ENCODE measurements around the gene SCARB1.

SCARB1 gene

GRCh38 chr12:124874188-124874587 is 10.5 kb upstream of the SCARB1 start:
- Histone ChIP-seq H3K79me2 (ENCODE audit: control insufficient read depth, insufficient read depth, low read length) (no peaks in the 10 kb centered on the region), H3K9ac (ENCODE audit: low read length) (no peak overlapping the region), H3K27me3 (ENCODE audit: insufficient read depth, low read length, poor library complexity) (no peaks in the 10 kb centered on the region), H3K36me3 (ENCODE audit: control insufficient read depth, insufficient read depth, low read length) (no peaks in the 10 kb centered on the region), H2BK15ac (replicated peaks; ENCODE audit: low read depth) (no peak overlapping the region), H2BK5ac (ENCODE audit: low read length) (no peak overlapping the region), H3K4me2 (ENCODE audit: low read length) (no peak overlapping the region), H3K27ac (ENCODE audit: low read depth, low read length) (no peak overlapping the region), H3K4ac (ENCODE audit: low read depth, low read length) (no peak overlapping the region), H3K4me3 (ENCODE audit: low read length) (no peak overlapping the region), H3K18ac (ENCODE audit: low read length) (no peak overlapping the region), H3K23ac (ENCODE audit: low read length) (no peak overlapping the region), H2BK120ac (ENCODE audit: low read depth, low read length) (no peak overlapping the region), H3K56ac (ENCODE audit: low read length) (no peak overlapping the region), H2AK5ac (ENCODE audit: low read length) (no peak overlapping the region), H4K8ac (ENCODE audit: low read depth, low read length) (no peak overlapping the region), H3K4me1 (ENCODE audit: control insufficient read depth, low read depth, low read length) (no peaks in the 10 kb centered on the region), H3K79me1 (ENCODE audit: low read length) (no peaks in the 10 kb centered on the region), H4K5ac (ENCODE audit: low read length) (no peak overlapping the region)
- WGBS (ENCODE audit: extremely low coverage, insufficient coverage, low lambda C conversion rate): no CpG with 5 or more reads among the region's 4 CpGs
- DNase-seq: no peak

- H2AK5ac ChIP-seq (ENCODE audit: low read length): no peak overlapping the region
- H3K23ac ChIP-seq (ENCODE audit: low read length): no peak overlapping the region
- H3K27ac ChIP-seq (ENCODE audit: low read depth, low read length): no peak overlapping the region
- WGBS (ENCODE audit: extremely low coverage, insufficient coverage, low lambda C conversion rate): no CpG with 5 or more reads among the region's 11 CpGs
- no peak overlapping the region for H3K4me3 ChIP-seq (ENCODE audit: low read length)
- no peak overlapping the region for H3K4me2 ChIP-seq (ENCODE audit: low read length)
- no peak for DNase-seq
- peak overlapping the region; percentile 5 for H3K9ac ChIP-seq (ENCODE audit: low read length)
- no peak overlapping the region for H4K5ac ChIP-seq (ENCODE audit: low read length)
- no peak overlapping the region for H2BK15ac ChIP-seq (replicated peaks; ENCODE audit: low read depth)
- H2BK5ac ChIP-seq (ENCODE audit: low read length): no peak overlapping the region
- no peak overlapping the region for H3K4ac ChIP-seq (ENCODE audit: low read depth, low read length)
- no peaks in the 10 kb centered on the region for H3K79me1 ChIP-seq (ENCODE audit: low read length)
- H3K79me2 ChIP-seq (ENCODE audit: control insufficient read depth, insufficient read depth, low read length): no peaks in the 10 kb centered on the region
- peak overlapping the region; percentile 22 for H3K56ac ChIP-seq (ENCODE audit: low read length)
- no peak overlapping the region for H4K8ac ChIP-seq (ENCODE audit: low read depth, low read length)
- H2BK120ac ChIP-seq (ENCODE audit: low read depth, low read length): no peak overlapping the region
- no peaks in the 10 kb centered on the region for H3K4me1 ChIP-seq (ENCODE audit: control insufficient read depth, low read depth, low read length)
- H3K36me3 ChIP-seq (ENCODE audit: control insufficient read depth, insufficient read depth, low read length): no peaks in the 10 kb centered on the region
- no peak overlapping the region for H3K18ac ChIP-seq (ENCODE audit: low read length)
- no peaks in the 10 kb centered on the region for H3K27me3 ChIP-seq (ENCODE audit: insufficient read depth, low read length, poor library complexity)
These were observed 8.5 kb upstream of the SCARB1 start for GRCh38 chr12:124872068-124872719.

GRCh38 chr12:124871297-124871696 is 7.6 kb upstream of the SCARB1 start:
- WGBS (ENCODE audit: extremely low coverage, insufficient coverage, low lambda C conversion rate): no CpG with 5 or more reads among the region's 4 CpGs
- Histone ChIP-seq H3K36me3 (ENCODE audit: control insufficient read depth, insufficient read depth, low read length) (no peaks in the 10 kb centered on the region), H4K8ac (ENCODE audit: low read depth, low read length) (no peak overlapping the region), H2BK15ac (replicated peaks; ENCODE audit: low read depth) (no peak overlapping the region), H4K5ac (ENCODE audit: low read length) (no peak overlapping the region), H3K79me2 (ENCODE audit: control insufficient read depth, insufficient read depth, low read length) (no peaks in the 10 kb centered on the region), H3K18ac (ENCODE audit: low read length) (no peak overlapping the region), H3K4me3 (ENCODE audit: low read length) (no peak overlapping the region), H3K56ac (ENCODE audit: low read length) (no peak overlapping the region), H2BK5ac (ENCODE audit: low read length) (no peak overlapping the region), H2AK5ac (ENCODE audit: low read length) (no peak overlapping the region), H3K27ac (ENCODE audit: low read depth, low read length) (no peak overlapping the region), H3K23ac (ENCODE audit: low read length) (no peak overlapping the region), H3K79me1 (ENCODE audit: low read length) (no peaks in the 10 kb centered on the region), H3K4me2 (ENCODE audit: low read length) (no peak overlapping the region), H3K4ac (ENCODE audit: low read depth, low read length) (no peak overlapping the region), H3K27me3 (ENCODE audit: insufficient read depth, low read length, poor library complexity) (no peaks in the 10 kb centered on the region), H3K9ac (ENCODE audit: low read length) (no peak overlapping the region), H3K4me1 (ENCODE audit: control insufficient read depth, low read depth, low read length) (no peaks in the 10 kb centered on the region), H2BK120ac (ENCODE audit: low read depth, low read length) (no peak overlapping the region)
- peak; percentile 67 for DNase-seq

GRCh38 chr12:124870515-124870914 is 6.9 kb upstream of the SCARB1 start:
- no peak overlapping the region for H3K18ac ChIP-seq (ENCODE audit: low read length)
- H3K79me1 ChIP-seq (ENCODE audit: low read length): no peaks in the 10 kb centered on the region
- no peak overlapping the region for H2BK120ac ChIP-seq (ENCODE audit: low read depth, low read length)
- no peaks in the 10 kb centered on the region for H3K79me2 ChIP-seq (ENCODE audit: control insufficient read depth, insufficient read depth, low read length)
- no peak overlapping the region for H3K23ac ChIP-seq (ENCODE audit: low read length)
- no peaks in the 10 kb centered on the region for H3K36me3 ChIP-seq (ENCODE audit: control insufficient read depth, insufficient read depth, low read length)
- H2BK5ac ChIP-seq (ENCODE audit: low read length): no peak overlapping the region
- H3K4me1 ChIP-seq (ENCODE audit: control insufficient read depth, low read depth, low read length): no peaks in the 10 kb centered on the region
- DNase-seq: no peak
- H3K4ac ChIP-seq (ENCODE audit: low read depth, low read length): no peak overlapping the region
- H4K5ac ChIP-seq (ENCODE audit: low read length): no peak overlapping the region
- WGBS (ENCODE audit: extremely low coverage, insufficient coverage, low lambda C conversion rate): no CpG with 5 or more reads among the region's 4 CpGs
- no peak overlapping the region for H3K4me2 ChIP-seq (ENCODE audit: low read length)
- H3K56ac ChIP-seq (ENCODE audit: low read length): no peak overlapping the region
- H3K27ac ChIP-seq (ENCODE audit: low read depth, low read length): no peak overlapping the region
- H3K4me3 ChIP-seq (ENCODE audit: low read length): no peak overlapping the region
- H3K27me3 ChIP-seq (ENCODE audit: insufficient read depth, low read length, poor library complexity): no peaks in the 10 kb centered on the region
- no peak overlapping the region for H2BK15ac ChIP-seq (replicated peaks; ENCODE audit: low read depth)
- H2AK5ac ChIP-seq (ENCODE audit: low read length): no peak overlapping the region
- H4K8ac ChIP-seq (ENCODE audit: low read depth, low read length): no peak overlapping the region
- no peak overlapping the region for H3K9ac ChIP-seq (ENCODE audit: low read length)

- peak; percentile 64 for DNase-seq
- H3K4me3 ChIP-seq (ENCODE audit: low read length): no peak overlapping the region
- no peak overlapping the region for H4K8ac ChIP-seq (ENCODE audit: low read depth, low read length)
- no peak overlapping the region for H2BK120ac ChIP-seq (ENCODE audit: low read depth, low read length)
- no peak overlapping the region for H2AK5ac ChIP-seq (ENCODE audit: low read length)
- H3K23ac ChIP-seq (ENCODE audit: low read length): no peak overlapping the region
- no peaks in the 10 kb centered on the region for H3K27me3 ChIP-seq (ENCODE audit: insufficient read depth, low read length, poor library complexity)
- no peak overlapping the region for H3K9ac ChIP-seq (ENCODE audit: low read length)
- H3K27ac ChIP-seq (ENCODE audit: low read depth, low read length): no peak overlapping the region
- no peaks in the 10 kb centered on the region for H3K79me2 ChIP-seq (ENCODE audit: control insufficient read depth, insufficient read depth, low read length)
- no peaks in the 10 kb centered on the region for H3K4me1 ChIP-seq (ENCODE audit: control insufficient read depth, low read depth, low read length)
- H3K79me1 ChIP-seq (ENCODE audit: low read length): no peaks in the 10 kb centered on the region
- H3K4ac ChIP-seq (ENCODE audit: low read depth, low read length): no peak overlapping the region
- no peak overlapping the region for H3K18ac ChIP-seq (ENCODE audit: low read length)
- H2BK15ac ChIP-seq (replicated peaks; ENCODE audit: low read depth): no peak overlapping the region
- no peak overlapping the region for H3K4me2 ChIP-seq (ENCODE audit: low read length)
- no peak overlapping the region for H3K56ac ChIP-seq (ENCODE audit: low read length)
- H3K36me3 ChIP-seq (ENCODE audit: control insufficient read depth, insufficient read depth, low read length): no peaks in the 10 kb centered on the region
- no peak overlapping the region for H2BK5ac ChIP-seq (ENCODE audit: low read length)
- no peak overlapping the region for H4K5ac ChIP-seq (ENCODE audit: low read length)
- WGBS (ENCODE audit: extremely low coverage, insufficient coverage, low lambda C conversion rate): no CpG with 5 or more reads among the region's 17 CpGs
These were observed 5.5 kb upstream of the SCARB1 start for GRCh38 chr12:124869059-124869665.

Measured in mesendoderm (in vitro differentiated cells).